ENCODE data around the gene TTC23L.

DNA sequence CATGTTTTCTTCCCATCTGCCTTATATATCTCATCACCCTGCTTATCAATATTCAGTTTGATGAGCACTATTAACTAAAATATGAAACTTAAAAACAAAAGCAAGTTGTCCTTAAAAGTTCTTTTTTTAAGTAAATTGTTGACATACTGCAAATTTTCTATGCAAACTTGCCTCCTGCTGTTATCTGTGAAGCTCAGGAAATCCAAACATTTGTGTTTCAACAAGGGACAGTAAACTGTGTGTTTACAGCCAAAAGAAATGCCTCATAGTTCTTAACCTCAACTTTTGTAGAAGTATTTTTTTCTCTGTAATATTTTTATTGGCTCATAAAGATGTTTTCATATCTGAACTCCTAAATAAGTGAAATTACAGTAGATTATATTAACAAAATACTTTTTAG, 7.7 kb upstream of the TTC23L start:
- no peak for TF ChIP-seq POLR2A (IDR thresholded peaks at IDR 0.05; ENCODE audit: low read length)
- TF ChIP-seq GATA1 (IDR thresholded peaks at IDR 0.05; ENCODE audit: low read depth, low read length) = no peak
